B cell (primary cell): ENCODE measurements around the gene HOXB7. TPM values are rescaled to one million over a fixed set of nuclear protein-coding genes. Genes with fewer than 3 reads are reported as not detected.

ENCODE experiments used
- ATAC-seq: fragments of 200-7000 bp; cut with Tn5 transposase; one replicate; pipeline ENCODE4 v1.10.0; 2021; ENCODE audit warnings: low read depth, mild to moderate bottlenecking, moderate number of reproducible peaks, moderate library complexity
- CTCF ChIA-PET: fragments of 350-600 bp; sonication (Branson Sonifier 250); formaldehyde crosslinking; loops from one replicate; lab custom pipeline; 2021; ENCODE audit warnings: antibody characterized with exemption, inconsistent platforms; lab: Charles Lee
- POLR2A ChIA-PET: fragments of 350-600 bp; sonication (Branson Sonifier 250); formaldehyde crosslinking; loops from one replicate; lab custom pipeline; 2021; ENCODE audit warnings: antibody characterized with exemption; lab: Charles Lee
- DNase-seq: peaks from one replicate; pipeline ENCODE4 v3.0.0; 2013
- H2AFZ ChIP-seq: 2 replicates; pipeline ENCODE4 v1.6.1; 2012; ENCODE audit warnings: mild to moderate bottlenecking, low read depth, low read length; ENCODE audit not compliant: insufficient read depth, poor library complexity, severe bottlenecking
- H3K27ac ChIP-seq, 2 donors: 1 replicate in 1 of 2; 2 replicates in 1 of 2; pipeline ENCODE4 v1.5.1; 2012 to 2013; ENCODE audit warnings: low read length in 2 of 2, mild to moderate bottlenecking in 2 of 2, moderate library complexity in 1 of 2
- H3K27me3 ChIP-seq, 4 experiments: fragments of 200-600 bp in 1 of 4; sonication (generic) in 1 of 4; replicated peaks in 1 of 4; 1 replicate in 2 of 4; 2 replicates in 2 of 4; pipeline versions ENCODE4 v1.6.1 to v1.7.0; 2013 to 2016; ENCODE audit warnings: low read length in 3 of 4, mild to moderate bottlenecking in 2 of 4, mixed read lengths in 1 of 4, moderate library complexity in 1 of 4; ENCODE audit not compliant: insufficient read depth in 4 of 4, control insufficient read depth in 3 of 4; ENCODE audit errors: control extremely low read depth in 1 of 4
- H3K36me3 ChIP-seq, 2 experiments: replicated peaks in 1 of 2; 1 replicate in 1 of 2; 2 replicates in 1 of 2; pipeline versions ENCODE4 v1.6.1 to v1.7.1; 2013; ENCODE audit warnings: low read length in 1 of 2; ENCODE audit not compliant: insufficient read depth in 2 of 2, control insufficient read depth in 1 of 2; ENCODE audit errors: control extremely low read depth in 1 of 2, extremely low read depth in 1 of 2
- H3K4me1 ChIP-seq, 2 donors: fragments of 200-600 bp in 1 of 2; sonication (generic) in 1 of 2; 1 replicate in 1 of 2; 2 replicates in 1 of 2; pipeline versions ENCODE4 v1.5.1 to v1.6.1; 2013 to 2017; ENCODE audit warnings: low read length in 2 of 2; ENCODE audit not compliant: control insufficient read depth in 2 of 2, insufficient read depth in 2 of 2
- H3K4me2 ChIP-seq: replicated peaks from 2 replicates; pipeline ENCODE3; 2012; ENCODE audit warnings: mild to moderate bottlenecking, low read depth, low read length; ENCODE audit not compliant: poor library complexity, severe bottlenecking
- H3K4me3 ChIP-seq, 5 experiments: fragments of 200-600 bp in 1 of 5; sonication (generic) in 1 of 5; 1 replicate in 3 of 5; 2 replicates in 2 of 5; pipeline versions ENCODE4 v1.5.1 to v1.7.0; 2011 to 2016; ENCODE audit warnings: low read length in 4 of 5, mild to moderate bottlenecking in 4 of 5, low read depth in 2 of 5, control low read depth in 1 of 5, moderate library complexity in 1 of 5; ENCODE audit not compliant: insufficient read depth in 1 of 5; ENCODE audit errors: control extremely low read depth in 1 of 5, extremely low read depth in 1 of 5
- H3K79me2 ChIP-seq: fragments of 200-600 bp; sonication (generic); one replicate; pipeline ENCODE4 v1.6.0; 2016; ENCODE audit warnings: low read length; ENCODE audit not compliant: control insufficient read depth, insufficient read depth
- H3K9ac ChIP-seq: fragments of 200-600 bp; sonication (generic); 2 replicates; pipeline ENCODE4 v1.6.1; 2017; ENCODE audit warnings: mild to moderate bottlenecking, low read length, moderate library complexity
- H3K9me3 ChIP-seq, 3 donors: one replicate each; pipeline versions ENCODE4 v1.6.1 to v1.7.1; 2013; ENCODE audit warnings: low read length in 2 of 3; ENCODE audit not compliant: control insufficient read depth in 2 of 3, insufficient read depth in 1 of 3; ENCODE audit errors: control extremely low read depth in 1 of 3
- H4K20me1 ChIP-seq: 2 replicates; pipeline ENCODE4 v1.6.0; 2012; ENCODE audit warnings: mild to moderate bottlenecking, low read length; ENCODE audit not compliant: insufficient read depth, control insufficient read depth, poor library complexity, severe bottlenecking
- H3K27ac Mint-ChIP-seq: one replicate; pipeline ENCODE4 v1.8.0; 2021; ENCODE audit warnings: mixed read lengths
- H3K27me3 Mint-ChIP-seq: one replicate; pipeline ENCODE4 v1.8.0; 2021; ENCODE audit warnings: mixed read lengths
- H3K4me1 Mint-ChIP-seq: one replicate; pipeline ENCODE4 v1.8.0; 2021; ENCODE audit warnings: mixed read lengths
- H3K4me3 Mint-ChIP-seq: one replicate; pipeline ENCODE4 v1.8.0; 2021; ENCODE audit warnings: mixed read lengths
- H3K9me3 Mint-ChIP-seq: one replicate; pipeline ENCODE4 v1.8.0; 2022; ENCODE audit warnings: mixed read lengths; ENCODE audit not compliant: insufficient read depth
- EZH2 ChIP-seq: IDR thresholded peaks from 2 replicates; pipeline ENCODE4 v1.6.1; 2012; ENCODE audit warnings: borderline replicate concordance, low read depth, mild to moderate bottlenecking, moderate library complexity, low read length; ENCODE audit not compliant: insufficient read depth, poor library complexity, severe bottlenecking
- WGBS: methylation state at CpG from one replicate; pipeline ENCODE4 v1.1.5; 2013; ENCODE audit warnings: missing lambda C conversion rate; ENCODE audit not compliant: insufficient coverage; 5-methylcytosine and 5-hydroxymethylcytosine counted together
- intact Hi-C: fragments of 100-400 bp; cut with micrococcal nuclease; formaldehyde crosslinking; loops from one replicate; pipeline ENCODE4 v1.10.0; 2022
- polyA plus RNA-seq: library from polyadenylated mRNA; depleted of rRNA; stranded (reverse); fragments of >200 nt; gene quantifications from 2 replicates; pipeline ENCODE4 v1.2.3, GENCODE V29; 2012
- total RNA-seq, 2 donors: library from RNA; stranded (reverse); fragments of 120-200 nt in 1 of 2; gene quantifications; 1 replicate in 1 of 2; 2 replicates in 1 of 2; pipeline versions ENCODE4 v1.2.3 to v1.2.4, GENCODE V29; 2013 to 2022
- TF ChIP-seq, protein P1 (sequence below): fragments of 200-600 bp; IDR thresholded peaks from one replicate; pipeline ENCODE4 v1.8.0; 2022; ENCODE audit warnings: antibody characterized with exemption, mild to moderate bottlenecking

The HOXB7 gene
- total and polyA plus RNA-seq, 2 donors (not counting 1 experiment from before 2014, with no cell fraction given), result 0.25 to 1.3 TPM

- Histone ChIP-seq H3K9me3 (peaks cover 0 to 13% (median 0%) of the 10 kb centered on the region in 3 donors), H3K9ac (no peak overlapping the region), H3K4me1 (peaks cover 41 to 55% of the 10 kb centered on the region in 2 donors), H3K27me3 (peaks cover 0 to 100% (median 87%) of the 10 kb centered on the region in 4 experiments), H4K20me1 (peaks cover 4% of the 10 kb centered on the region), H3K27ac (no peak overlapping the region), H3K36me3 (no peaks in the 10 kb centered on the region), H3K4me3 (no peak overlapping the region), H3K79me2 (no peaks in the 10 kb centered on the region), H2AFZ (no peak overlapping the region), H3K4me2 (no peak overlapping the region)
- ATAC-seq, result no peak
- WGBS, result 32% methylated on average over 5 of the region's 5 CpGs
- ChIA-PET POLR2A (no interaction called here), CTCF (interaction anchor here (0.6 to 3.2 kb wide), 12 partner anchors 10 to 327 kb away, joined by 3 to 13 read pairs (median 3); no protein-coding TSS in a partner anchor)
- Mint-ChIP-seq H3K4me3 (peak overlapping the region; percentile 7), H3K4me1 (peaks cover 38% of the 10 kb centered on the region), H3K27me3 (peaks cover 96% of the 10 kb centered on the region), H3K9me3 (no peaks in the 10 kb centered on the region), H3K27ac (peak overlapping the region; percentile 37)
- intact Hi-C loops, result no loop called here
- TF ChIP-seq, protein P1, sequence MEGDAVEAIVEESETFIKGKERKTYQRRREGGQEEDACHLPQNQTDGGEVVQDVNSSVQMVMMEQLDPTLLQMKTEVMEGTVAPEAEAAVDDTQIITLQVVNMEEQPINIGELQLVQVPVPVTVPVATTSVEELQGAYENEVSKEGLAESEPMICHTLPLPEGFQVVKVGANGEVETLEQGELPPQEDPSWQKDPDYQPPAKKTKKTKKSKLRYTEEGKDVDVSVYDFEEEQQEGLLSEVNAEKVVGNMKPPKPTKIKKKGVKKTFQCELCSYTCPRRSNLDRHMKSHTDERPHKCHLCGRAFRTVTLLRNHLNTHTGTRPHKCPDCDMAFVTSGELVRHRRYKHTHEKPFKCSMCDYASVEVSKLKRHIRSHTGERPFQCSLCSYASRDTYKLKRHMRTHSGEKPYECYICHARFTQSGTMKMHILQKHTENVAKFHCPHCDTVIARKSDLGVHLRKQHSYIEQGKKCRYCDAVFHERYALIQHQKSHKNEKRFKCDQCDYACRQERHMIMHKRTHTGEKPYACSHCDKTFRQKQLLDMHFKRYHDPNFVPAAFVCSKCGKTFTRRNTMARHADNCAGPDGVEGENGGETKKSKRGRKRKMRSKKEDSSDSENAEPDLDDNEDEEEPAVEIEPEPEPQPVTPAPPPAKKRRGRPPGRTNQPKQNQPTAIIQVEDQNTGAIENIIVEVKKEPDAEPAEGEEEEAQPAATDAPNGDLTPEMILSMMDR, result no peak
- no peak for TF ChIP-seq EZH2
- DNase-seq, result peak; percentile 18
Measured at GRCh38 chr17:48587276-48588073, 23.3 kb downstream of the HOXB7 start.
